Right lobe of liver (tissue), 4 donors: ENCODE data around the gene ABL1.

ENCODE experiments used
- POLR2A ChIP-seq: fragments of 450-650 bp; IDR thresholded peaks from one replicate; pipeline ENCODE4 v1.6.1; 2017; ENCODE audit warnings: antibody characterized with exemption, mild to moderate bottlenecking
- TF ChIP-seq, protein P1 (sequence below), 4 donors: fragments of 200-600 bp in 3 of 4; fragments of 450-650 bp in 1 of 4; IDR thresholded peaks; one replicate each; pipeline versions ENCODE4 v1.5.1 to v1.8.0; 2016 to 2022; ENCODE audit warnings: antibody characterized with exemption in 4 of 4, mild to moderate bottlenecking in 2 of 4
- donor health status: DM: no; HTN: no; CAD: no.
- donor health status: DM: no; HTN: no; CAD: no.
- donor health status: DM: no; HTN: yes; CAD: no.

DNA sequence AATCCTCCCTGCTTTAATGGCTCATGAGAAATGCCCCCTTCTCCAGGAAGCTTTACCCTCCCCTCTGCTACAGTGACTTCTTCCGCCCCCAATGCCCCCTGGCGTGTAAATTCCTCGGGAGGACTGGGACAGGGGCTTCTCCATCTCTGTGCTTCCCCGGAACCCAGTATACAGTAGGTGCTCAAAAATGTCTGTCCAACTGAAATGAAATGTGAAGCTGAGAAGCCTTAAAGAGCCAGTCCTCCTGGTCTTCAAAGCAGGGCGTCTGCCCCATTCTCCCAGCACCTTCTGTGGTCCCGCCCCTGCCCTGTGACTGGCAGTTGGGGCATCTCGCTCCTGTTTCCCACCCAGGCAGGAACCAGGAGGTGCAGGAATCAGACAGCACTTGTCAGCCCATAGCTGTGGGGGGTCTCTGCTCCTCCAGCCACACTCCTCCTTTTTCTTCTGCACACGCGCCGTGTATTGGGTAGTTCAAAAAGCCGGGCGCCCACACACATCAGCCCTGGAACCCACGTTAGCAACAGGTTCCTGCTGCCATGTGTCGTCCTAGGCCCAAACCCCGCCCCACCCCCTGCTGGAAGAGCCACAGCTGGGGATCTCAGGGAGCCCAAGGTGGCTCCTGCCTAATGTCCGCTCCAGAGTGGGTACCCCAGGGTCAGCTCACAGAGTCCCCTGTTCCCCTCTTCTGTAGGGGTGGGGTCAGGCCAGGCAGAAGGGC, 88.0 kb downstream of the ABL1 start:
- no peak for TF ChIP-seq POLR2A
- TF ChIP-seq, protein P1, sequence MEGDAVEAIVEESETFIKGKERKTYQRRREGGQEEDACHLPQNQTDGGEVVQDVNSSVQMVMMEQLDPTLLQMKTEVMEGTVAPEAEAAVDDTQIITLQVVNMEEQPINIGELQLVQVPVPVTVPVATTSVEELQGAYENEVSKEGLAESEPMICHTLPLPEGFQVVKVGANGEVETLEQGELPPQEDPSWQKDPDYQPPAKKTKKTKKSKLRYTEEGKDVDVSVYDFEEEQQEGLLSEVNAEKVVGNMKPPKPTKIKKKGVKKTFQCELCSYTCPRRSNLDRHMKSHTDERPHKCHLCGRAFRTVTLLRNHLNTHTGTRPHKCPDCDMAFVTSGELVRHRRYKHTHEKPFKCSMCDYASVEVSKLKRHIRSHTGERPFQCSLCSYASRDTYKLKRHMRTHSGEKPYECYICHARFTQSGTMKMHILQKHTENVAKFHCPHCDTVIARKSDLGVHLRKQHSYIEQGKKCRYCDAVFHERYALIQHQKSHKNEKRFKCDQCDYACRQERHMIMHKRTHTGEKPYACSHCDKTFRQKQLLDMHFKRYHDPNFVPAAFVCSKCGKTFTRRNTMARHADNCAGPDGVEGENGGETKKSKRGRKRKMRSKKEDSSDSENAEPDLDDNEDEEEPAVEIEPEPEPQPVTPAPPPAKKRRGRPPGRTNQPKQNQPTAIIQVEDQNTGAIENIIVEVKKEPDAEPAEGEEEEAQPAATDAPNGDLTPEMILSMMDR (IDR thresholded peaks at IDR 0.05) = no peak
